ENCODE results near the gene MANBA.

- TF ChIP-seq, protein P1, sequence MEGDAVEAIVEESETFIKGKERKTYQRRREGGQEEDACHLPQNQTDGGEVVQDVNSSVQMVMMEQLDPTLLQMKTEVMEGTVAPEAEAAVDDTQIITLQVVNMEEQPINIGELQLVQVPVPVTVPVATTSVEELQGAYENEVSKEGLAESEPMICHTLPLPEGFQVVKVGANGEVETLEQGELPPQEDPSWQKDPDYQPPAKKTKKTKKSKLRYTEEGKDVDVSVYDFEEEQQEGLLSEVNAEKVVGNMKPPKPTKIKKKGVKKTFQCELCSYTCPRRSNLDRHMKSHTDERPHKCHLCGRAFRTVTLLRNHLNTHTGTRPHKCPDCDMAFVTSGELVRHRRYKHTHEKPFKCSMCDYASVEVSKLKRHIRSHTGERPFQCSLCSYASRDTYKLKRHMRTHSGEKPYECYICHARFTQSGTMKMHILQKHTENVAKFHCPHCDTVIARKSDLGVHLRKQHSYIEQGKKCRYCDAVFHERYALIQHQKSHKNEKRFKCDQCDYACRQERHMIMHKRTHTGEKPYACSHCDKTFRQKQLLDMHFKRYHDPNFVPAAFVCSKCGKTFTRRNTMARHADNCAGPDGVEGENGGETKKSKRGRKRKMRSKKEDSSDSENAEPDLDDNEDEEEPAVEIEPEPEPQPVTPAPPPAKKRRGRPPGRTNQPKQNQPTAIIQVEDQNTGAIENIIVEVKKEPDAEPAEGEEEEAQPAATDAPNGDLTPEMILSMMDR (IDR thresholded peaks at IDR 0.05) = no peak
- TF ChIP-seq POLR2A (IDR thresholded peaks at IDR 0.05) = no peak
Observed at GRCh38 chr4:102601586-102602227, 159.1 kb downstream of the MANBA start.

Data from ovary (tissue), 3 donors.